Stimulated activated CD4-positive, alpha-beta T cell treated with anti-CD3 and anti-CD28 coated beads, TNF-alpha, amount 100 ng/mL, for 4 hours (primary cell): ENCODE results near the gene PPP1R18.
"Not testable (repeated sequence)": the region's sequence is repeated elsewhere in the genome, so short reads cannot be mapped to it uniquely, and the experiment has no call there.

Source experiments
- DNase-seq, 3 experiments: peaks; one replicate each; pipeline ENCODE4 v3.0.0-alpha.2; 2020; ENCODE audit warnings: low read depth in 3 of 3

Gene PPP1R18

DNA sequence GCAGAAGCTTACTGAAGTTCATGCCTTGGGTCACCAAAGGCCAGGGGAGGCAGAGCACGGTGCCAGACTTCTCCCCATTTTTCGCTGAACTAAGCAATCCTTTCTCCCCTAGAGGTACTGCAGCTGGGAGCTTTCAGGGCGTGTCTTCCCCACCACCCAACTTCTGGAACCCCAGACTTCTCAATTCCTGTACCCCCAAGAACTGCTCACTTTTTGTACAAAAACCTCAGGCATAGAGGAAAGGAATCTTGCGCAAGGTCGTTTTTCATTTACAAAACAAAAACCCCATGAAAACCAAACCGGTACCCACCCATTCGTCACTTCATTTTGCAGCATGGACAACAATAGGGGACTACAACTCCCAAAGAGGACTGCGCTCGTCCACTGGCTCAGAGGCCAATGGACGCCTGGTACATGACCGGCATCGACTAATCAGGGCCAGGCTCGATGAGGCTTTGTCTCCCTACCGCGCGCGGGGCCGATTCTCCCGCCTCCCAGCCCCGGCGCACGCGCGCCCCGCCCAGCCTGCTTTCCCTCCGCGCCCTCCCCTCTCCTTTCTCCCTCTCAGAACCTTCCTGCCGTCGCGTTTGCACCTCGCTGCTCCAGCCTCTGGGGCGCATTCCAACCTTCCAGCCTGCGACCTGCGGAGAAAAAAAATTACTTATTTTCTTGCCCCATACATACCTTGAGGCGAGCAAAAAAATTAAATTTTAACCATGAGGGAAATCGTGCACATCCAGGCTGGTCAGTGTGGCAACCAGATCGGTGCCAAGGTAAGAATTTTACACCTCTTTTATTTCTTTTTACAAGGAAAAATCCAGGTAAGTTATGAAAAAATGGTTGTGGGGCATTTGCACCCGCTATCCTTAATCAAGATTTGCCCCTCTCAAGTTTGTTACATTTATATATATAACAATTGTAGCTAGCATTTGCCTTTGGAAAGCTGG, 33.6 kb upstream of the PPP1R18 start, which contains the start of gene TUBB:
Gene TUBB, plus strand, starts transcription at position 562 of the 947 bp plus-strand sequence. Its CDS starts 155 bp downstream, at position 717.
- peak; percentile 84 to 90 (median 84) for DNase-seq

DNA sequence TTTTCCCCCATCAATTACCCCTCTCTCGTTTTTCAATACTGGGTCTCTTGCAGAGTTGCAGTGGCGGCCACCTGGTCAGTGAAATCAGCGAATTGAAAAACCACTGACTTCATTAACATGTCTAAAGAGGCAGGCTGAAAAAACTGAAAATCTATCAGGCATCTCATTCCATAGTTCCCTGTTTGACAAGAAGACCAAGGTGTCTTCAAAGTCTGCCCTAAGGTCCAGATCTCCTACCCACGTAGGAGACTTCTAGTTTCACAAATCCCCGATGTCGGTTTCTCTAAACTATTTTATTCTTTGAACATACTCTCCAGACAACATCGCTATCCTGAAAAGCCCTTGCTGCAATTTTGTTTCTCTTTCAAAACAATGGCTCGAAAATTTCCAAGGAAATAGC, 32.9 kb upstream of the PPP1R18 start:
- no peak for DNase-seq

DNA sequence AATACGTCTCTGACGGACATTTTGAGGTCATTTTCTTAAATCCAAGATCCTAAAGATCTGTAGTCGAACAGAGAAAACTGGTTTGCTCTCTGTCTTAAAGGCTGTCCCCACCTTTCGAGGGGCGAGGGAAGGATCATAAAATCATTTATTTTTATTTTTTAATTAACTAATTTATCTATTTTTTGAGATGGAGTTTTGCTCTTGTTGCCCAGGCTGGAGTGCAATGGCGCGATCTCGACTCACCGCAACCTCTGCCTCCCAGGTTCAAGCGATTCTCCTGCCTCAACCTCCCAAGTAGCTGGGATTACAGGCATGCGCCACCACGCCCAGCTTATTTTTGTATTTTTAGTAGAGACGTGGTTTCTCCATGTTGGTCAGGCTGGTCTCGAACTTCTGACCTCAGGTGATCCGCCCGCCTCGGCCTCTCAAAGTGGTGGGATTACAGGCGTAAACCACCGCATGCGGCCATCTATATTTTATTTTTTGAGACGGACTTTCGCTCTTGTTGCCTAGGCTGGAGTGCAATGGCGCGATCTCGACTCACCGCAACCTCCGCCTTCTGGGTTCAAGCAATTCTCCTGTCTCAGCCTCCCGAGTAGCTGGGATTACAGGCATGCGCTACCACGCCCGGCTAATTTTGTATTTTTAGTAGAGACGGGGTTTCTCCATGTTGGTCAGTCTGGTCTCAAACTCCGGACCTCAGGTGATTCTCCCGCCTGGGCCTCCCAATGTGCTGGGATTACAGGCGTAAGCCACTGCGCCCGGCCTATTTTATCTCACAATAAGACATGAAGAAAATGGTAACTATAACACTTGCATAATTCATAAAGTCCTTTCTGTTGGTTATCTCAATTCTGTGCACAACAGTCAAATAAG, 31.6 kb upstream of the PPP1R18 start:
- DNase-seq: not testable (repeated sequence)

DNA sequence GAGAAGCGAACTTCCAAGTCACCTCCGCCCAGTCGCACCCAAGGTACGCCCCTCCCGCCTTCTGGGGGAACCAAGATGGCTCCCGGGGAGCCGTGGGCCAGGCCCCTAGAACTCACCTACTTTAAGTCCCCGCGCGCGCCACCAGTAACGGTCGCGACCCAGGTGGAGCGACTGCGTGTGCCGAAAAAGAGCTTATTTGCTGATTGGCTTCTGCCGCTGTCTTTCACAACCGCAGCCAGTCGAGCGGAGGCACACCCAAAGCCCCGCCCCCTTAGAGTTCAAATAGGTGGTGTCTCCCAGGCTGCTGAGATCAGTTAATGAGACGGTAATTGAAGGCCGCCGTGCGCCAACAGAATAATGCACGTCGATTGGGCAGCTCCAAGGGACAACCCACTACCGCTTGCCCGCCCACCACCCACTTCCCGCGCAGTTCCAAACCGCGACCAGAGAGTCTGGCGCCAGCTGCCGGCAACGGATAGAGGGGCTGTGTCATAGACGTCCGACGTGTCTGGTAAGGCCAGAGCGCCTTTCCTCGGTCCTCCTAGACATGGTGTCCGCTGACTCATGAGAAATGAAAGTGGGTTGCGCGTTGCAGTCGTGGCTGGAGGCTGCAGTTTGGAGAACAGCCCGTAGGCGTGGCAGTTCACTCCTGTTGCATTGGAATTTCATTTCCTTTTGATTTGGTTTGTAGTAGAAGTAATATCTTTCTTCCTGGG, 30.8 kb upstream of the PPP1R18 start, which contains the start of gene MDC1:
Gene MDC1, minus strand, starts transcription at position 153 of the 716 bp plus-strand sequence. CDS start 2,106 bp downstream, outside the sequence.
- peak; percentile 93 to 99 (median 98) for DNase-seq

DNA sequence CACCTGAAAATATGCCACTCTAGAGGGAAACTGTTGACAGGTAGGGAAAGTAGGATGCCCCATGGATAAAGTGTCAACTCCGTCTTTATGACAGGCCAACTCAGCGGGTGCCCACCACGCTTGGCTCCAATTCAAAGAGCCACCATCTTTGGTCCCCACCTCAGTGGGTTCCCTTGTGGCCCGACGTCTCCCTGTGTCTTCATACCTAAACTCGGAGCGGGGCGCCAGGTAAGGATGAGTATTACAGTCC, 30.4 kb upstream of the PPP1R18 start:
- DNase-seq: no peak

DNA sequence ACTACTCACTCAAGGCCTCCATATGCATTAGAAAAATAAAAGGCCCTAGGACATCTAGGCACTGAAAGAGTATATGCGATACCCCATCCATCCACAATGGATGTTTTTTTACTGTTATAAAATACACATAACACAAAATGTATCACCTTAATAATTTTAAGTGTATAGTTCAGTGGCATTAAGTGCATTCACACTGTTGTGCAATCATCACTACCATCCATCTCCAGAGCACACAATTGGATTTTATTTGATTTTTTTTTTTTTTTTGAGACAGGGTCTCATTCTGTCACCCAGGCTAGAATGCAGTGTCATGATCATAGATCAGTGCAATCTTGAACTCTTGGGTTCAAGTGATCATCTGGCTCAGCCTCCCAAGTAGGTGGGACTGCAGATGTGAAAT, 27.8 kb upstream of the PPP1R18 start:
- DNase-seq: no peak

DNA sequence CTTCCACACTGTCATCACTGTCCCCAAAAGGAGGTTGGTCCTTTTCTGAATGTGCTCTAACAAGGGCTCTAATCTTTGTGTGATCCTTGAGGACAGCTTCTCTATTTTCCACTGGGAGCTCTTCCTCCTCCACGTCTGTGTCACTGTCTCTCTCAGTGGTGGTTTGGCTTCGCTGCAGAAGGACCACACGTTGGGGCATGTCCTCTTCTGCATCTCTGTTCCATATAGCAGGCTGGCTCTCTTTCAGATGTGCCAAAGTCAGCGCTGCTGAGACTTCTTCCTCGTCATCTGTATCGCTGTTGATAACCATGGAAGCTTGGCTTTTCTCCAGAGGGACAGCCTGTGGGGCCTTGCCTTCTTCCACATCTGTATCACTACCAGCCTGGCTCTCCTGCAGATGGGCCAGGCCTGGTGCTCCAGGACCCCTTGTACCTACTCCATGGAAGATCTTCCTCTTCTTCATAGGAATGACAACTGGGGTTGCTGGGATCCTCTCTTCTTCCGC, 26.0 kb upstream of the PPP1R18 start:
- no peak for DNase-seq

DNA sequence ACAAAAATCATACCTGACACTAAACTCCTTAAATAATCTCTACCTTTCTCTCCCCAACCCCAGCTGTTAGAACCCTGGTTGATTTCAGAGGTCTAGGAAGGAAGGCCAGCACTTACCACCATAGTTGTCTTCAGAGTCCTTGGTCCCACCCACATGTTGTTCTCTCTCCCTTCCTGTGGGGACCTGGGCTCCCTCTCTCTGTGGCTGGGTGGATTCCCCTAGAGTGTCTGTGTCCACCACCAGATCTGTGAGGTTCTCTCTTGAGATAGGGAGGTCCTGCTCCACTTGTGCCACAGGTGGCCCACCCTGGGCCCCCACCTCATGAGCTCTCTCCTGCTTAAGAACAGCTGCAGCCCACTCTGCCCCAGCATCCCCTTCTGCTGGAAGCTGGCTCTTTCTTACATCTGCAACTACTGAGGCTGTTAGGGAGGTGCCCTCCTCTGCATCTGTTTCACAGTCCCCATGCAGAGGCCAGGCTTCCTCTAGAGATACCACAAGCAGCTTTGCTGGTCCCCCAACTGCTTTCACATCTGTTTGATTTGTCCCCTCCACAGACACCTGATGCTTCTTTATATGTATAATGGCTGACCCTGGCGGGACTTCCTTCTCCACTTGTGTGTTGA, 25.4 kb upstream of the PPP1R18 start:
- DNase-seq: no peak

DNA sequence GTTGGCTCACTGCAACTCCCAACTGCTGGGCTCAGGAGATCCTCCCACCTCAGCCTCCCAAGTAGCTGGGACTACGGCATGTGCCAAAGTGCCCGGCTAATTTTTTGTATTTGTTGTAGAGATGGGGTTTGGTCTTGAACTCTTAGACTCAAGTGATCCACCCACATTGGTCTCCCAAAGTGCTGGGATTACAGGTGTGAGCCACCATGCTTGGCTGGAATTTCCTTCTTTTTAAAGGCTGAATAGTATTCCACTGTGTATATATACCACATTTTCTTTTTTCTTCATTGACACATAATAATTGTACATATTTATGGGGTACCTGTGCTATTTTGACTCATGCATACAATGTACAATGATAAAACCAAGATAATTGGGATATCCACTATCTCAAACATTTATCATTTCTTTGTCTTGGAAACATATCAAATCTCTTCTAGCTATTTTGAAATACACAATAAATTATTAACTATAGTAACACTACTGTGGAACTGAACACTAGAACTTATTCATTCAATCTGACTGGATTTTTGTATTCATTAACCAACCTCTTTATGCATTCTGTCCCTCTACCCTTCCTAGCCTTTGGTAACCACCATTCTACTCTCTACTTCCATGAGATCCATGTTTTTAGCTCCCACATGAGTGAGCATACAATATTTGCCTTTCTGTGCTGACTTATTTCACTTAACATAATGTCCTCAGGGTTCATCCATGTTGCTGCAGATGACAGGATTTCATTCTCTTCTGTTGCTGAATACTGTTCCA, 22.8 kb upstream of the PPP1R18 start:
- DNase-seq: no peak

DNA sequence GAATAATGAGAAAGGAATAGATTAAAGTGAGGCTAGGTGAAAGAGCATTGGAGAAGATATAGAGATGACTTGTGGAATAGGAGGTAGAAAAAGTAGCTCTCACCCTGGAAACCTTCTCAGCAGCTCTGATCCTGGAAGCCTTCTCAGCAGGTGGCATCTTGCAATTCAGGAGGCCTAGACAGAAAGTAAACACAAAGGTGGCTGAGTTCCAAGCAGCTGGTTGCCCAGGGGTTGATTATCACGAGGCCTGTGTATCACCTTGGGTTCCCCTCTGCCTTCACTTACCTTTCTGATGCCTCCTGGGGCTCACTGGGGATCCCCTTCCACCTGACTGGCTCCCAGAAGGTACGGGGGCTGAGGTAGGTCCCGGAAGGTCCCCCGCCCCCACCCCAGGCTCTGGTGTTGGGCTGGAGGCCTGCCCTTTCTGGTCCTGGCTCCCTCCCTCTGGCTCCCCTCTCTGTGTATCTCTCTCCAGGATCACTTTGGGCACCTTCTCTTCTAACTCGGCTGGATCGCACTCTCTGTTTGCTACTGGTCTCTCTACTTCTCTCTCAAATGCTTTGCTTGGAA, 20.9 kb upstream of the PPP1R18 start:
- DNase-seq: no peak

DNA sequence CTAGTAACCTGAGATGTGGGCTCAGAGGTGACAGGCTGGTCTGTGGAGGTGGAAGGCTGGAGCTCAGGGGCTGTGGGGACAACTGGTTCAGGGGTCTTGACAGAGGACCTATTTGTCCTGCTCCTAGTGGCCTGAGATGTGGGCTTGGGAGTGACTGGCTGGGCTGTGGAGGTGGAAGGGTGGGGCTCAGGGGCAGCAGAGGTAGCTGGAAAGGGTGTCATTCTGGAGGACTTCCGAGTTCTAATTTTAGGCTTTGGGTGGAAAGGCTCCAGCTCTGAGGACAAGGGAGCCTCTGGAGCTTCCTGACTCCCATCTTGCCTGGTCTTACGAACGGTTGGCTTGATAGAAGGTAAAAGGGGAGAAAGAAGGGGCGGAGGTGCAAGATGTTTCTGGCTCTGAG, 19.2 kb upstream of the PPP1R18 start:
- no peak for DNase-seq

DNA sequence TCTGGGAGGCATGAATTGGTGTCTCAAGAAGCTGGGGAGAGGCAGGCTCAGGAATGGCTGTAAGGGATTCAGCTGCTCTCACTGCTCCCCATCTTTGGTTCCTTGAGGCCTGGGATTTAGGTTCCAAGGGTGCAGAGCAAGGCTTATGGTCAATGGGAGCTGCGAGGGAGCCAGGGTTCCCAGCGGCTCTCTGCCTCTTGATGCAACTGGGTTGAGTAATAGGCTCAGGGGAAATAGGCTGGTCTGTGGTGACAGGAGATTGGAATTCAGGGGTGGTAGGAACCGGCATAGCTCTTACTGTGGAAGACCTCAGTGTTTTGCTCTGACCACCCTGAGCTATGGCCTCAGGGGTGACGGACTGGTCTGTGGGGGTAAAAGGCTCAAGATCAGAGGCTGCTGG, 17.4 kb upstream of the PPP1R18 start:
- no peak for DNase-seq

DNA sequence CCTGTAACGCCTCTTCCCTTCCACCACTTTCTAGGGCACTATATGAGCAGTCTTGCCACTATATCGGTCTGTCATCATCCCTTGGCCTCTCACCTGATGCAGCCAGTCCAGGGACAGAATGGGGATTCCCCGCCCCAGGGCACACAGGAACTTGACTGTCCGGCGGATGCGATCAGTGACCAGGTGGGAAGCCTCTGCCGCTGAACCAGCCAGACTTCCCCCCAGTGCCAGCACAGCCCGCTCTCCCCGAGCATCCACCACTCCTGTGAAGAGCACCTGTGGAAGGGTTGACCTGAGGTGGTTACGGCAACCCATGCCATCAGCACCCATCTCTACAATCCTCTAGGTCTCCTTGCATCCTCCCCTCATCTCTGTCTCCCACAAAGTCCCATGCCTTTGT, 16.6 kb upstream of the PPP1R18 start:
- no peak for DNase-seq

DNA sequence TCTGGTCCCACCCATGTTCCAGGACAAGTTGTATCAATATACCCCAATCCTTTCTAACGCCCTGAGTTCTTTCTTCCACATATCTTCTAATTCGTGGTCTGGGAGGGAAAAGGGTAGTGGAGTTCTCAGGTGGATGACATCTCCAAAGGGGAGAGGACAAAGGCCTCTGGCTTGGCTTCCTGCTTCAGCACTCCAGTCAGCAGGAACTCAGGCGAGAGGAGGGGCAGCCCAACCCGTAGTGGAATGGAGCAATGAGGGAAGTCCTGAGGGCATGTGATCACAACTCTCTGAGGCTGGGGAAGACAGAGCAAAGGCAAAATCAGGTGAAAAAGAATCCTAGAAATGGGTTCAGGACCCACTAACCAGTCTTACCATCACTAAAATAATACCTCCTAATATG, 13.9 kb upstream of the PPP1R18 start:
- no peak for DNase-seq

DNA sequence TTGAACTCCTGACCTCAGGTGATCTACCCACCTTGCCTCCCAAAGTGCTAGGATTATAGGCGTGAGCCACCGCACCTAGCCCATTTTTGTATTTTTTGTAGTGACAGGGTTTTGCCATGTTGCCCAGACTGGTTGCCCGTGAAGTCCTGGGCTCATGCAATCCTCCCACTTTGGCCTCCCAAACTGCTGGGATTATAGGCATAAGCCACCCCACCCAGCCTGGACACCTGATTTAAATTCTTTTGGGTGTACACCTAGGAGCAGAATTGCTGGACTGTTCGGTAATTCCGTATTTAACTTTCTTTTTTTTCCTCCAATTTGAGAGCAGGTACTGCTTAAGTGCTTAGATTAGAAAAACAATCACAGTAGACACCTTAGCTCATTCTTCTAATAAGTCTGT, 10.0 kb upstream of the PPP1R18 start:
- DNase-seq: no peak

DNA sequence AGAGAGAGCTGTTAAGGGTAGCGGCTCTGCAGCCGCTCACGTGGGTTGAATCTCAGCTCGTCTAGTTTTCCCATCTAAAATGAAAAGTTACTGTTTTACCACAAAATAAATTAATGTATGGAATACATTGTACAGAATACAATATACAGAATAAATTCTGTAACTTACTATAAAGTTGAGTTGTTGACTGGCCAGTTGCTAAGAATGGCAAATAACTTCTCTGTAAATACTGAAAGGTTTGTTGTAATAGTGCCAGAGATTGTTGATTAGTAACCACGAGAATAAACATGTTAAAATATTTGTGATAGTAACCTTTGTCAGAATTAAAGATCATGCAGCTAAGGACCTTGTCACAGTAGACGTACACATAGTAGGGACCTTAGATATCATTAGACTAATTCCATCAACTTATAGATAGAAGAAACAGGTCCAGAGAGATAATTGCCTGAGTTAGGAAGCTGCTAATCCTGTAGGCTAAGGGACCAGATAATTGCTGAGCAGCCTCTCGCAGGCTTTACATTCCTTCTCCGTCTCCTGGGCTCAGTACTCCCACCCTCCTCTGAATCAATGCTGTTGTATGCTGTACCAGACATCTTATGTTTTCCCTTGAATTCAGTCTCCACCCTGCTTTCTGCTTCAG, 4.9 kb upstream of the PPP1R18 start:
- DNase-seq: no peak

DNA sequence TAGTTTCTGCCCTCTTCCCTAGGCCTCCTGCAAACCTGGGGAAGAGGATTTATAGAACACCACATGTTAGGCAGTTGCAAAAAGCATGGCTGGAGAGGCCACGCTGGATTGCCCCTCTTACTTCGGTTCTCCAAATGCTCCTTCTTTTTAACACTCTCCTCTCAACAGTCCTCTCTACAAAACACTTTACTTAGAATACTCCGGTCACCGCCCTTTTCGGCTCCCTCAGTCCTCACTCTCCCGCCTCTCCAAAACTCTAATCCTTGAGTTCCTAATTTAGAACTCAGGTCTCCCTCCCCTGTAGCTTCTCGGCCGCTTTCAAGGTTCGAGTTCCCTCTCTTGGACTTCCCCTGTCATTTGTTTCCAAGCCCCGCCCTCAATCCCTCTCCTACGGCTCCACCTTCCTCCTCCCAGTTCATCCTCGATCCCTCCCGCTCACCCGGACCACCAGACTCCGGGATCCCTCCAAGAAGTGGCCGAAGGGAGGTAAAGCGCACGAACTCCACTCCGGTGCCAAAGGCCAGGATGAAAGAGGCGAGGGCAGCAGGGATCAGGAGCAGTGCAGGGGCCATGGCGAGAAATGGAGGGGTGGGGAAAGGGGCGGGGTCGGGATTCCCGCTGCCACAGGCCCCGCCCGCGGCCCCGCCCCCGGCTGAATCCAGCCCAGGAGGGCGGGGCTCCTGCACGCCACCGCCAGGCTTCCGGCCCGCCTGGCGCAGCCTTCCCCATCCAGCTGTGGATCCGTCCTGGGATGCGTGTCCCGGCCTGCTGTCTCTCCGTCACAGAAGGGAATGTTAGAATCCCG, 4.2 kb upstream of the PPP1R18 start, which contains the start of gene NRM:
Gene NRM, minus strand, starts transcription at position 582 of the 805 bp plus-strand sequence. Its CDS starts 10 bp downstream, at position 572.
- peak; percentile 55 to 72 (median 61) for DNase-seq

DNA sequence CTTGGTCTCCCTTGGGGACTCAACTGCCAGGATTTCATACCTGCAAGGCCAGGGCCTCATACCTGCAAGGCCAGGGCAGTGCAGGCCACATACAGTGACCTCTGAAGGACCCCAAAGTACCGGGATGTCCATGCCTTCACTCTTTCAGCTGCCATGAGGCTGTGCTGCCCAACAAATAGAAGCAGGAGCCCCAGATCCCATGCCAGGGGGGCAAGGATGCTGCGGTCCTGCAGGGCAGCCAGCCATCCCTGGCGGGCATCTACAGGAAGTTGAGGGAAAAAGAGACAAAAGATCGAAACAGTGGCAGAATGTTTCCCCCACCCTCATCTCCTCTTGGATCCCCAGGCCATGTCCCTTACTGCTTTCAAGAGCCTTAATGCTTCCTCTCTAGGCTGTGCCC, 3.5 kb upstream of the PPP1R18 start:
- DNase-seq: no peak
